ENCODE data around the gene MORN1.
"Not testable (repeated sequence)": the region's sequence is repeated elsewhere in the genome, so short reads cannot be mapped to it uniquely, and the experiment has no call there.

The MORN1 gene

DNA sequence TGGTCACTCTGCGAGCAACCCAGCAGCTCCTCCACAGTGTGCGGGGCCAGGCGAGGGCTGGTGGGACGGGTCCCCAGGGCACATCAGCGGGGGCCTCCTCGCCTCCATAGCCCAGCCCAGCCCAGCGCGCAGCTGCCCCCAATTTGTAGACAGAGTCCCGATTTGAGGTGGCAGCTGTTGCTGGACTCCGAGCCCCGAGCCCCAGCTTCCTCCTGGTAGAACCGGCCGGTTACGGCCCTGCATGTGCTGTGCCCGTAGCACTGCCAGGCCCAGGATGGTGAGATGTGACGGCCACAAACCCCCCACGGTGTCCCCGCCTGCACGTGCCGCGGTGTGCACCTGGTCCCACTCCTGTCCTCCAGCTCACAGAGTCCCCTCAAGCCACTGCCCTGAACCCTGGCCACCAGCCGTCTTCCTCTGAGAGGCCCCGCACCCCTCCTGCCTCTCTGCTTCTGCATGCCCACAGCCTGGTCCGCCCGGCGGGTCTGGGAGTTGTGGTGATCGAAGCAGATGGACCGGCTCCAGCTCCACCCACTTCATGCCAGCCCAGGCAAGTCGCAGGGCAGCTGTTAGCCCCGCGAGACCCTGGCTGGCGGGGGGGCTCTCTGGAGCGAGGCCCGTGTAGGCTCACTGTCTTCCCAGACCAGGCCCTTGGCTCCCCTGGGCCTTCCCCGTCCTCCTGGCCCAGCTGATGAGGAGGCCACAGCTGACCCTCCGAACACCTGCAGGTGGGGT is 55.5 kb downstream of the MORN1 start:
- TF ChIP-seq ZNF274 (IDR thresholded peaks at IDR 0.05; ENCODE audit: low read depth, low read length), result no peak
- no peak overlapping the region for H3K4me3 ChIP-seq (ENCODE audit: low read length)

DNA sequence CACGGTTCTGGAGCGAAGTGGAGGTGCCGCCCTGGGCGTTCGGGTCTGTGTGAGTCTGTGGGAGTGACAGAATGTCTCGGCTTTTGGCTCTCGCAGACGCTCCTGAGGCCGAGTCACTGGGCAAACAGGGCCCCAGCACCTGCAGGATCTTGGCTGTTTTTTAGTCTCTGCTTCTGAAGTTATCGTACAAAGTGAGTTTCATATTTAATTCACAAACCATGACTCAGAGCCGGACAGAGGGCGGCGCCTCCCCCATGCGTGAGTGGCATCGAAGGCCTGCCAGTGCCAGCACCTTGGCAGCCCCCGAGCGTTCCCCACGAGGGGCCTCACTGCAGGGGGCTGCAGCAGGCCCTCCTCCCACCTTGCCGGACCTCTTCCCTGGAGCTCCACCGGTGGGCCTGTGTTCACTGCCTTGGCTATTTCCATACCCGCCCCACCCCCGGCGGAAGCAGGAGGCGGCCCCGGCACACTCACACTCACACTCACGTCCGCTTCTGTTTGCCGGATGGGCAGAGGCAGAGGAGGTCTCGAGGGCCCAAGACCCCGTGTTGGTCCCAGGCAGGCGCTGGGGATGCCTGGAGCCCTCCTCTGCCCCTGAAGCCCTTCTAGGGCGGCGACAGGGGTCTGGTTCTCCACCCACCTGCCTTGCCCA is 56.3 kb downstream of the MORN1 start:
- no peak for TF ChIP-seq ZNF274 (IDR thresholded peaks at IDR 0.05; ENCODE audit: low read depth, low read length)
- no peak overlapping the region for H3K4me3 ChIP-seq (ENCODE audit: low read length)

DNA sequence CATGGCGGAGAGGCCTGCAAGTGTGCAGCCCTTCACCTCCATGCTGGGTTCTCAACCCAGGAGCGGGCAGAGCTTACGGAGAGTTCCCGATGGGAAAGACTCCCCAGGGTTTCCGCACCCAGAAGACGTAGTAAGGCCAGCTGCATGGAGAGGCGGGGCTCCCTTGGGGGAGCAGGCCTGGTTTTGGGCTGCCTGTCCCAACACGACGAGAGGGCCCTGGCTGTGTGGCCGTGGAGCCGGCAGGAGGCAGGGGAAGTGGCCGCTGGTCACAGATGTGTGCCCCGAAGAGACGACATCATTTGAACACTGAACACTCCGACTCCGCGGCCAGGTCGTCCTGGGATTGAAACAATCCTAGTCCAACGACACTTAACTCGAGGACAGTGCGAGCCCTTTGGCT is 57.0 kb downstream of the MORN1 start:
- TF ChIP-seq ZNF274 (IDR thresholded peaks at IDR 0.05; ENCODE audit: low read depth, low read length), result no peak
- H3K4me3 ChIP-seq (ENCODE audit: low read length), result no peak overlapping the region

DNA sequence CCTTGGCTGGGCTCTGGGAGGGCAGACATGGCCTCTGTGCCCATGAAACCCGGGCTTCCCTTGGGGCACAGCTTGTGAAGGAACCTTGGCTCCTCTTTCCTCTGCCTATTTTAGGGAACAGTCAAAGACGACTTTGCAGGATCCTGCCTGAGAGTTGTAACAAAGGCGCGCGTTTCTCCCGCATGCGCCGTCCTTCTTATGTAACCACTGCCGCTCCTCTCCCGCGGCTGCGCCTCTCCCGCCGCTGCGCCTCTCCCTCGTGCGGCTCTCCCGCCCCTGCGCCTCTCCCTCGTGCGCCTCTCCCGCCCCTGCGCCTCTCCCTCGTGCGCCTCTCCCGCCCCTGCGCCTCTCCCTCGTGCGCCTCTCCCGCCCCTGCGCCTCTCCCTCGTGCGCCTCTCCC is 59.8 kb downstream of the MORN1 start:
- H3K4me3 ChIP-seq (ENCODE audit: low read length), result not testable (repeated sequence)

DNA sequence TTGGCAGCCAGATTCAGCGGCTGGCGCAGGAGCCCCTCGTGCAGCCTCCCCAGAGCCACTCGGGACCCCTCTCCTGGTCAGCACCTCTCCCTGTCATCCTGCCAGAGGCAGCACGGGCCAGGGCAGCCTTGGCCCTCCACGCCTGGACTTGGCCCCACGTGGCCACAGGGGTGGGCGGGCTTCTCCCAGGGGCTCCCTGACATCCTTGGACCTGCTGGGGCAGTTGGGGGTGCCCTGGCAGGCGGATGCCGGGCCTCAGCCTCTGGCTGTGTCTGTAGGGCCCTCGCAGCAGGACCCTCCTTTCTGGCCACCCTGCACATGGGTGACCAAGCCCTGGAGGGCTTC is 60.2 kb downstream of the MORN1 start:
- no peak overlapping the region for H3K4me3 ChIP-seq (ENCODE audit: low read length)
- TF ChIP-seq ZNF274 (IDR thresholded peaks at IDR 0.05; ENCODE audit: low read depth, low read length), result no peak

DNA sequence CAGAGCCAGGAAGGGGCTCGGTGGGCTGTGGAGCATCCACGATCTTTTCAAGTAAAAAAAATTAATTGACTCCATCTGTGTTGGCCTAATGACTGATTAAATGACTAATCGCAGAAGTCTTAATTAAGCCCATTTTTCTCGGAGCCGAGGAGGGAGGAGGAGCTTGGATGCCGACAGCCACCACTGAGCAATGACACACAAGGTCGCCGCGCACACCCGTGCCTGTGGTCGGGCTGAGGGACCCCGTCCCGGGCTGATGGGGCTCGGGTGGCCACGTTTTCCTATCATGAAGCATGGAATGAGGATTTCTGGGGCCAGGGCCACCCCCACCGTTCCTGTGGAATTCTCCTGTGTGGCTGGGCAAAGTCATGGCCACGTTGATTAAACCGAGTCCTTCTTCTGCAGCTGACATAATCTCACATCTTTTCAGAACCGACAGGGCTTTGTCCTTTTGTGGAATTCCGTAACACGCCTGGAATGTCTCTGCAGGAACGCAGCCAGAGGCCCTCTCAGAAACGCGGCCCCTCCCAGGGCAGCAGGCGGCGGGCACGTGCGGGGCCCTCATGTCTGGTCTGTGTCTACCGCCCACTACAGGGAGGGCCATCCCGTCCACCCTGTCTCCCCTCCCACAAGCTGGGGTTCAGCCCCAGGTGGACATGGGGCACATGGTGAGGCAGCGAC is 60.7 kb downstream of the MORN1 start:
- no peak overlapping the region for H3K4me3 ChIP-seq (ENCODE audit: low read length)
- TF ChIP-seq ZNF274 (IDR thresholded peaks at IDR 0.05; ENCODE audit: low read depth, low read length), result no peak

DNA sequence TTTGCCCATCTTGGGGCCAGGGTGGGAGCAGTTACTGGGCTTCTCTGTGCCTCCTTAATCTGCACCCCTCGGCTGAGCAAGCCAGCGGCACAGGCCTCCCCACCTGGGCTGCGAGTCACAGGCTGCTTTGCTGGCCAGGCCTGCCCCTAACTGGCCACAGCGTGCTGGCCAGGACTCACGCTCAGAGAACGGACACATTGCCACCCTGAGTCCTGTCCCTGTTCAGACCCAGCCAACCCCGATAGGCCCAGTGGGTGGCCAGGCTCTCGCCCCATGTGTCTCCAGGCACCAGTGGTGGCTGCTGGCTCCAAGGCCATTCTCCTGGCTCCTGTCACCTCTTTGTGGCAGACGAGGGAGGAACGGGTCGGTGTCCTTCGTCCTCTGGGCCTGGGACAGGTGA is 61.3 kb downstream of the MORN1 start:
- TF ChIP-seq ZNF274 (IDR thresholded peaks at IDR 0.05; ENCODE audit: low read depth, low read length), result no peak
- H3K4me3 ChIP-seq (ENCODE audit: low read length), result no peak overlapping the region

DNA sequence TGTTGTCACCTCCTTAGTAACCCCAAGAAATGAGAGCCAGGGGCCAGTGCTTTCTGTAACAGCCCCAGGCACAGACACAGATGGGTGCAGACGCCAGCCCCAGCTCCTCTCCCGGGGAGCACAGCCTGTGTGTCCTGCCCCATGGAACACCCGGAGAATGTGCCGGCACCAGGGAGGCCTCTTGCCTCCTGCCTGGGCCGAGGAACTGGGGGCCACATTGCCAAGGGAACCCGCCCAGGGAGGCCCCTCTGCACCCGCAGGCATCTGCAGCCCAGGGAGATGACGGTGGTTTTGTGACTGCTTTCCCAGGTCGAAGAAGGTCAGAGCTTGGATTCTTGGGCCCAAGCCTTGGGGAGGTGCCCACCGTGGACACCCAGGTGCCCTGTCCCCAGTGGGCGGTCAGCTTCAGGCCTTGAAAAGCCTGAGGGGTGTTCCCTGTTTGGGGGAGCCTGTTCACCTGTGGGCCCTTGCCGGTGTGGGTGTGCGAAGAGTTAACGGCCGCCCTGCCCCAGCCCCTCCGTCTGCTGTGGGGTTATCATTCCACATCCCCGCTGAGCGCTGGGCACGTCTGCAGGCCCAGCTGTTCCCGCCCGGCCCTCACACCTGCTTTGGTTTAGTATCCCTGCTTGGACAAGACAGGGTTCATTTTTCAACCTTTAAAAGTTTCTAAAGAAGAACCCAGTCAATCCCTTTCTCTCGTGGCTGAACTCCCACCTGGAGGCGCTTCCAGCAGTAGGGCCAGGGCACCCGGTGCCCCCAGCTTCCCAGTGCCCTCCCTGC is 62.5 kb downstream of the MORN1 start:
- no peak for TF ChIP-seq ZNF274 (IDR thresholded peaks at IDR 0.05; ENCODE audit: low read depth, low read length)

DNA sequence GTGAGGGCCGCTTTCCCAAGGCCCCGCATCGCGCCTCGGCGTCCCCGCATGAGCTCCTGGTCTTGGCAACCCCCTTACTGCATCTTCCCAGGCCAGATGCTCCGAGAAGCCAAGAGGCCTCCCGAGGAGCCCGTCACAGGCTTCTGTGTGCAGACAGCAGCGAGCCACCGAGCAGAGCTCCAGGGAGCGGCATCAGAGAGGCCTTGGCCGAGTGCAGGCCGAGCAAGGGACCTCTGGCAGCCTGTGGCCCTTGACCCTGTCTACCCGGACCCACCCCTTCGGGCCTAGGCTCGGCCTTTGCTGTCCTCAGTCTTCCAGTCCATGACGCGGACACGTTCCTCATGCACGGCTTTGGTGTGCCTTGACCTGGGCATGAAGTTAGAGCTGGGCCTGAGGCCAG is 63.5 kb downstream of the MORN1 start:
- H3K4me3 ChIP-seq (ENCODE audit: low read length), result no peak overlapping the region
- no peak for TF ChIP-seq ZNF274 (IDR thresholded peaks at IDR 0.05; ENCODE audit: low read depth, low read length)

More for the DNA sequence above, 62.5 kb downstream of the MORN1 start:
- no peak overlapping the region for H3K4me3 ChIP-seq (ENCODE audit: low read length)

DNA sequence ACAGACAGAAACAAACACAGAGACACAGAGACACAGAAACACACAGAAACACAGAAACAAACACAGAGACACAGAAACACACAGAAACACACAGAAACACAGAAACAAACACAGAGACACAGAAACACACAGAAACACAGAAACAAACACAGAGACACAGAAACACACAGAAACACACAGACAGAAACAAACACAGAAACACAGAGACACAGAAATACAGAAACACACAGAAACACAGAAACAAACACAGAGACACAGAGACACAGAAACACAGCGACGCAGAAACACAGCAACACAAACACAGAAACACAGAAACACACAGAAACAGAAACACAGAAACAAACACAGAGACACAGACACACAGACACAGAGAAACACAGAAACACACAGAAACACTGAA is 64.2 kb downstream of the MORN1 start:
- H3K4me3 ChIP-seq (ENCODE audit: low read length), result not testable (repeated sequence)

DNA sequence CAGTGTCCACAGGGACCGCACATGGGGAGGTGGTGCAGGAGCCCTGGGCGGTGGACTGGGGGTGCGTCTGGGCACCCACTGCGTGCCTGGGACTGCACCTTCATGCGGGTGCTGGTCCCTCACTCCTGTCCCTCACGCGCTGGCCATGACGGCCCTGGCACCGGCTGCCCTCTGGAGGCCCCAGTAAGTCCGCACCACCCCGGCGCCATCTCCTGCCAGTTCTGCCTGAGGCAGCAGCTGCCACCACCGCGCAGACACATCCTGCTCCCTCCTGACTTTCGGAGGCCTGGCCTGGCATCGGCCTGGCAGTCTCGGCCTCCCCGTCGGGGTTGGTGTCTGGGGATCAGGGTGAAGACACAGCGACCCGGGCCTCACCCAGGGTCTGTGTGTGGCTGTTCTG is 64.8 kb downstream of the MORN1 start:
- TF ChIP-seq ZNF274 (IDR thresholded peaks at IDR 0.05; ENCODE audit: low read depth, low read length), result no peak
- H3K4me3 ChIP-seq (ENCODE audit: low read length), result no peak overlapping the region

DNA sequence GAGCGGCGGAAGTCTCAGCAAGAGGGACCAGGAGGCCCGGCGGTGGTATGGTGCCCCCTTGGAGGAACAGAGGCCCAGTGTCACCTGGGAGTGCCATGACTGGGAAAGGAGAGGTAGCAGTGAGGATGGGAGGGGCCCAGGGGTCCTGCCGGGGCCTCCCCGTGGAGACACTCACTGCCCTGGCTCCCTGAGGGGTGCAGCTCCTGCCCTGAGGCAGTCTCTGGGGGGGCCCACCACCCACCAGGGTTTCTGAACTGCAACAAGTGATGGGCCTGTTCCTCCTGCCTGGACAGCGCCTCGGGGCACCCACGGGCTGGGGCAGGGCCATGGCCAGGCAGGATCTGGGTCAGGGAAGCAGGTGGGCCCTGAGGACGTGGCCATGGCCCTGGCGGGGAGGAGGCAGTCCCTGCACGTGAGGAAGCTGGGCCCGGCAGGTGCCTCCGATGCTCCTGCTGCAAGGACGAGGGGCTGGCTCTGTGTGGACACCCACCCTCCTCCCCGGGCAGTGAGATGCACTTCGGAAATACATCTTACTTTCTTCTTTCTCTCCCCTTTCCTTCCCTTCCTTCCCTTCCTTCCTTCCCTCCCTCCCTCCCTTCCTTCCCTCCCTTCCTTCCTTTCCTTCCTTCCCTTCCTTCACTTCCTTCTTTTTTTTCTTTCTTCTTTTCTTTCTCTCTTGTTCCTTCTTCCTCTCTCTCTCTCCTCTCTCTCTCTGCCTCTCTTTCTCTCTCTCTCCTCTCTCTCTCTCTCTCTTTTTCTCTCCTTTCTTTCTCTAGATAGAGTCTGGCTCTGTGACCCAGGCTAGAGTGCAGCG is 66.6 kb downstream of the MORN1 start:
- TF ChIP-seq ZNF274 (IDR thresholded peaks at IDR 0.05; ENCODE audit: low read depth, low read length), result no peak
- H3K4me3 ChIP-seq (ENCODE audit: low read length), result no peak overlapping the region

DNA sequence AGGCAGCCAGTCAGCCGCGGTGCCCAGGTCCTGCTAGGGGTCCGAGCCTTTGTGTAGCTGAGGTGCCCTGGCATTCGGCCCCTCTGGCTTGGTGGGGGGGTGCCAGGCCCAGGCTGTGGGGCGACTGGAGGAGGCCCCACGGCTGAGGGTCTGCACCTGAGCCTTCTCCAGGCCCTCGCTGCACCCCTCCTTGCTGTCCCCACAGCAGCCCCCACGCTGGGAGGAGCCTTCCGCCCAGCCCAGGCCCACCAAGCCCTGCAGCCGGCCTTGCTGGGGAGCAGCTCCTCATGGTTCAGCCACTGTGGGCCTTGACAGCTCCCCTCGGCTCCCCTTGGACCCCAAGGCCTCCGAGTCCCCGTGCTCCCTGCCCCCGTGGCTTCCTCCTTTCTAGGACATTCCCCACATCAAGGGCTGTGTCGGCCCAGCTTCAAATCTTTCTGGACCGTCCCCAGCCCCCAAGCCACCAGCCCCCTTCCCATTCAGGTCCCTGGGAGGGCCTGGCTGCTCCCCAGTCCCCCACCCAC is 67.8 kb downstream of the MORN1 start:
- no peak for TF ChIP-seq ZNF274 (IDR thresholded peaks at IDR 0.05; ENCODE audit: low read depth, low read length)

More for the DNA sequence above, 67.8 kb downstream of the MORN1 start:
- H3K4me3 ChIP-seq (ENCODE audit: low read length), result no peak overlapping the region
